ENCODE measurements around the gene ACVR1C. TPM values are rescaled to one million over a fixed set of nuclear protein-coding genes. Genes with fewer than 3 reads are reported as not detected.

The ACVR1C gene
- total and polyA plus RNA-seq, 7 donors: 0.14 to 2.4 (median 1.6) TPM

DNA sequence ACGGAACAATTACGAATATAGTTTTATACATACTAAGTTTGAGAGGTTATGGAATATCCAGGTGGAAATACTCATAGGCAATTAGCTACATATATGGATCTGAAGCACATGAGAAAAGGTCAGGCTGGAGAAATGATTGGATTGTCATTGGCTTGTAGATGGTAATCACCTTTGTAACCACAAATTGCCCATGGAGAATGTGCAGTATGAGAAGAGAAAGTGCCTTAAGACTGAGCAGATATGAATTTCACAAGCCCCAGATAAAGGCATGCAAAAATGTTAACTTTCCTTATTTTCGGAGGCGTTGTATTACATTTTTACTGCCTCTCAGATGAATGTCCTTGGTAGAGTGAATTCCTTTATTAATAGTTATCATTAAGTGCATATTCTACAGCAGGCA is 33.1 kb upstream of the ACVR1C start:
- Histone ChIP-seq H3K4me1 (no peaks in the 10 kb centered on the region), H3K27me3 (no peaks in the 10 kb centered on the region), H3K4me3 (no peak overlapping the region), H3K27ac (no peak overlapping the region), H3K36me3 (no peaks in the 10 kb centered on the region), H3K9me3 (peaks cover 0 to 8% (median 0%) of the 10 kb centered on the region in 4 donors)
- TF ChIP-seq, protein P1, sequence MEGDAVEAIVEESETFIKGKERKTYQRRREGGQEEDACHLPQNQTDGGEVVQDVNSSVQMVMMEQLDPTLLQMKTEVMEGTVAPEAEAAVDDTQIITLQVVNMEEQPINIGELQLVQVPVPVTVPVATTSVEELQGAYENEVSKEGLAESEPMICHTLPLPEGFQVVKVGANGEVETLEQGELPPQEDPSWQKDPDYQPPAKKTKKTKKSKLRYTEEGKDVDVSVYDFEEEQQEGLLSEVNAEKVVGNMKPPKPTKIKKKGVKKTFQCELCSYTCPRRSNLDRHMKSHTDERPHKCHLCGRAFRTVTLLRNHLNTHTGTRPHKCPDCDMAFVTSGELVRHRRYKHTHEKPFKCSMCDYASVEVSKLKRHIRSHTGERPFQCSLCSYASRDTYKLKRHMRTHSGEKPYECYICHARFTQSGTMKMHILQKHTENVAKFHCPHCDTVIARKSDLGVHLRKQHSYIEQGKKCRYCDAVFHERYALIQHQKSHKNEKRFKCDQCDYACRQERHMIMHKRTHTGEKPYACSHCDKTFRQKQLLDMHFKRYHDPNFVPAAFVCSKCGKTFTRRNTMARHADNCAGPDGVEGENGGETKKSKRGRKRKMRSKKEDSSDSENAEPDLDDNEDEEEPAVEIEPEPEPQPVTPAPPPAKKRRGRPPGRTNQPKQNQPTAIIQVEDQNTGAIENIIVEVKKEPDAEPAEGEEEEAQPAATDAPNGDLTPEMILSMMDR (IDR thresholded peaks at IDR 0.05): no peak
- no peak for TF ChIP-seq POLR2A (IDR thresholded peaks at IDR 0.05)
- no peak for TF ChIP-seq EP300 (IDR thresholded peaks at IDR 0.05)
- TF ChIP-seq POLR2AphosphoS5 (IDR thresholded peaks at IDR 0.05): no peak
- 72 to 84% methylated on average over 4 of the region's 4 CpGs for WGBS, 2 donors
- no peak for DNase-seq
- intact Hi-C loops (cut with DNase I): no loop called here

DNA sequence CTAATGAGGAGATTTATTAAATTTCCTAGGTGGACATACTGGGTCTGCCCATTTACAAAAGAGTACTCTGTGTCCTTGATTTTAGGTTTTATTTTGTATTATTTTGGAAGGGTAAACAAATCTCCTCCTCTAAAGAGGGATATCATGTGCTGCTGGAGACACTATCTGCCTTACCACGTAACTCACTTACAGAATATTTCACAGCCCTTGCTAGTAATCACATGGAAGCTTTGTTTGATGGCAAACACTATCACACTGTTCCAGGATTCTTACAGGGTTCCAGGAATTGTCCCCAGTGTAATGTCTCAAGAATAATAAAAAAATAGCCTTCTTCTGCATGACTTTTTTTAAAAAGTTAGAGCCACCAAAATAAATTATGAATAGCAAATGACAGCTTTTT is 29.2 kb upstream of the ACVR1C start:
- no peaks in the 10 kb centered on the region for H3K9me3 ChIP-seq
- no peak for DNase-seq
- no peak overlapping the region for H3K27ac ChIP-seq
- H3K27me3 ChIP-seq: no peaks in the 10 kb centered on the region
- H3K4me1 ChIP-seq: no peaks in the 10 kb centered on the region
- no peak overlapping the region for H3K4me3 ChIP-seq
- WGBS, 2 donors: 89 to 91% methylated on average over 1 of the region's 1 CpG
- H3K36me3 ChIP-seq: no peaks in the 10 kb centered on the region
- TF ChIP-seq POLR2AphosphoS5 (IDR thresholded peaks at IDR 0.05) (no peak), EP300 (IDR thresholded peaks at IDR 0.05) (no peak), POLR2A (IDR thresholded peaks at IDR 0.05) (no peak)
- intact Hi-C loops (cut with DNase I): no loop called here

DNA sequence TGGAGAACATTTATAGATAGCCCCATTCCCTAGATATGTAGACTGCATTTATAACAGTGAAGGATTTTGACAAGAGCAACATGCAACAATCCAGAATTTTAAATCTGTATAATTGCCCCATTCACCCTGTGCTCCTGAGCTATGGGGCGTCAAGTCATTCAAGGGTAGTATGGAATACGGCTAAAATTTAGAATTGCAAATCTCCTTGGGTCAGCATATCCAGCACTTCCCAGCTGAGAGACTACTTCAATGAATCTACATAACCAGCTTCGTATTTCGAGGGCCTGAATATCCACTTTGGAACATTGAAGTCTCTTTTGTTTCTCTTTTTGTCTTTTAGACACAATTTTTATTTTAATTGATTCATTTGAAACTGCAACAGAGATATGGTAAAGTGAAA is 28.4 kb upstream of the ACVR1C start:
- H3K4me1 ChIP-seq: no peaks in the 10 kb centered on the region
- no peak overlapping the region for H3K27ac ChIP-seq
- DNase-seq: no peak
- no peaks in the 10 kb centered on the region for H3K9me3 ChIP-seq
- WGBS, 2 donors: 91 to 95% methylated on average over 4 of the region's 4 CpGs
- TF ChIP-seq POLR2AphosphoS5 (IDR thresholded peaks at IDR 0.05) (no peak), EP300 (IDR thresholded peaks at IDR 0.05) (no peak), POLR2A (IDR thresholded peaks at IDR 0.05) (no peak)
- TF ChIP-seq, protein P1 (IDR thresholded peaks at IDR 0.05): no peak
- H3K36me3 ChIP-seq: no peaks in the 10 kb centered on the region
- H3K27me3 ChIP-seq: no peaks in the 10 kb centered on the region
- H3K4me3 ChIP-seq: no peak overlapping the region
- intact Hi-C loops (cut with DNase I): no loop called here

DNA sequence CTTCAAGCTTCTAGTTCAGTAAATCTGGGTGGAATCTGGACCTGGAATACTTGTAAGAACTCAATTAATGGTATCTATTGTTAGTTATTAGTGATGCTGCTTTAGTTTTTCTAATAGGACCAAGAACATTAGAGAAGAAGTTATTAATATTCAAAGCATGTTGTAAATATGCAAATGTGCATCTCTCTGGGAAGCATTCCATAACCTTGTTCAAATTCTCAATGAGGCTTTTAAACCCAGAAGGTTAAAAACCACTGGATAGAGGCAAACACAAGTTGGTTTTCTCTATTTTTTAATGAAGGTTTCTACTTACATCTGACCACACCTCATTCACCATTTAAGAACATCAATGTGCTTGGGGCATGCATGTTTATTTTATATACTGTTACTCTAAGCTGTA is 16.1 kb upstream of the ACVR1C start:
- intact Hi-C loops (cut with DNase I): no loop called here
- DNase-seq: no peak
- Histone ChIP-seq H3K27me3 (no peaks in the 10 kb centered on the region), H3K4me3 (no peak overlapping the region), H3K36me3 (no peaks in the 10 kb centered on the region), H3K4me1 (no peaks in the 10 kb centered on the region), H3K27ac (no peak overlapping the region), H3K9me3 (no peaks in the 10 kb centered on the region)
- no peak for TF ChIP-seq EP300 (IDR thresholded peaks at IDR 0.05)
- no peak for TF ChIP-seq POLR2A (IDR thresholded peaks at IDR 0.05)
- TF ChIP-seq, protein P1 (IDR thresholded peaks at IDR 0.05): no peak
- TF ChIP-seq POLR2AphosphoS5 (IDR thresholded peaks at IDR 0.05): no peak

DNA sequence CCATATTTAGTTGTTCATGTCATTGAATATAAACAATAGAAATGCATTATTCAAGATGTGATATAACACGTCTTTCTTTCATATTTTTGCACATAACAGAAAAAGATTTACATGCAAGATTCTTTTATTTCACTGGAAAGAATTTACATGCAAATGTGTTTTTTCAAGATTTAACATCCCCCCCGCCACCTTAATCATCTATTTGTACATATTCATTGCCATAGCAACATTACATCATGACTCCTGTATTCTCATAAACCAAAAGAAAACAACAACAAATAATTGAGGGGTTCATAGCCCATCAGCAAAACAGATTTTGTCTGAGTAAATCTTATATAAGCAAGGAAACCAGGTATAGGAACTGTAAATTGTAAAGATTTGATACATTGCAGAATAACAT is 3.2 kb upstream of the ACVR1C start:
- no peak overlapping the region for H3K27ac ChIP-seq
- peaks cover 0 to 9% (median 0%) of the 10 kb centered on the region in 3 donors for H3K27me3 ChIP-seq
- WGBS, 2 donors: 82 to 83% methylated on average over 2 of the region's 2 CpGs
- no peaks in the 10 kb centered on the region for H3K36me3 ChIP-seq
- H3K4me3 ChIP-seq: no peak overlapping the region
- intact Hi-C loops (cut with DNase I): no loop called here
- no peak for TF ChIP-seq EP300 (IDR thresholded peaks at IDR 0.05)
- no peak for DNase-seq
- H3K9me3 ChIP-seq: no peaks in the 10 kb centered on the region
- peaks cover 0 to 15% (median 9%) of the 10 kb centered on the region in 4 donors for H3K4me1 ChIP-seq
